NCI-H128 (cell line): ENCODE data around the gene IFI16.

ENCODE experiments used
- DNase-seq: peaks from one replicate; lab custom pipeline; 2025; ENCODE audit not compliant: unreplicated experiment; lab: John Stamatoyannopoulos, UW

IFI16 gene

GRCh38 chr1:159058751-159059150 is 49.0 kb downstream of the IFI16 start:
- DNase-seq, result no peak

DNA sequence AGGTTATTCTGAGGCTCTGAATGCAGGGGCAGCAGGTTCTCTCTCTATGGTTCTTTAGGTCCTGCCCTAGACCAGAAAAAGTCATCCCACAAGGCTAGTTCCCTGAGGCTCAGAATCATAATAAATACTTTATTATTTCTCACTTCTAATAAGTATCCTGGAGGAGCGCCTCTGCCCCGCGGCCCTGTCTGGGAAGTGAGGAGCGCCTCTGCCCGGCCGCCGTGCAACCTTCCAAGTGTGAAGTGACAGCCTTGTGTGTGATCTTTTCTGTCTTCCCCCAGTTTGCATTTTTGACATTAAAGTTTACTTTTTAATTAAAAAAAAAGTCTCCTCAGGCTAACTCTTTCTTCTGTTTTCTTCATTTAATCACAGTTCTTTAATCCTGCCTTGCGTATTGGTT is 55.4 kb downstream of the IFI16 start:
- DNase-seq, result no peak

DNA sequence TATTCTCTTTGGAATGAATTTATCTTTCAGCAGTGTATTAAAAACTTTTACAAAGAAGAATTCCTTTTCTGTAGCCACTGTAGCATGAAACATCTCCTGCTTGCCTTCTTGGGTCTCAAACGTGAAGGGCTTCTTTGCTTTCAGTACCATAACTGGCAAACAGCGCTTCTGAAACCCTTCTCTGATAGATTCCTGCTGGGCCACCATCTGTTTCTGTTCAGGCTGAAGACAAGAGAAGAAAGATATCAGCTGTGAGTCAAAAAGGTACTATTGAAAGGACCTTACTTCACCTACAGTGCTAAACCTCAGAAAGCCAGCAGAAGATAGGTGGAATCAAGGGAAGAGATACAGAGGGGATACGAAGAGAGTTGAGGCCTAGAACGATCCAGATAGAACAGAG is 56.4 kb downstream of the IFI16 start:
- no peak for DNase-seq

- no peak for DNase-seq
Observed at GRCh38 chr1:159067699-159068621, 58.3 kb downstream of the IFI16 start.

GRCh38 chr1:159068886-159069285 is 59.2 kb downstream of the IFI16 start:
- DNase-seq, result no peak

DNA sequence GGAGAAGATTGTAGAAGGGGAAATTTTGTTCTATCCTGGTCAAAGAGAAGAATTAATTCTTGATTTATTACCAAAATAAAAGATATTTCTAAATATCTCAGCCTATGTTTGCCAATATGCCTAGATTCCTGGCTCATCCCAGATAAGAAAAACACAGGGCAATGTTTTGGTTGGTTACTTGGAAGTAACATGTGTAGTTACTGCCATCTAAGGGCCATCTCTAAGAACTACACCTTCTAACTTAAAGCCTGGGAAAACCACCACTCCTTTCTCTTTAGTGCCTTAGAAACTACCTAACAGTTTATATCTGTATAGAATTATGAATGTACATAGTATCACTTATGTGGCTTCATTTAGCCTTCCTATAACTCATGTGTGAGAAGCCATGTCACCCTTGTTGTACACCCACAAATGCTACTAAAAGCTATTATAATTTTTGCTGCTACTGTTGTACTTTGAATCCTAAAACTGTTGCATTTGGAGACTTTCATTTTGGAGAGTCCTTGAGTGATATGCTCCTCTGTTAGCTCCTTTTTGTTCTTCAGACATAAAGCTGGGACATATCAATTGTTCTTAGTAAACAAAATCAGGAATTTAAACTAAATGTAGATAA is 62.4 kb downstream of the IFI16 start:
- DNase-seq, result no peak

DNA sequence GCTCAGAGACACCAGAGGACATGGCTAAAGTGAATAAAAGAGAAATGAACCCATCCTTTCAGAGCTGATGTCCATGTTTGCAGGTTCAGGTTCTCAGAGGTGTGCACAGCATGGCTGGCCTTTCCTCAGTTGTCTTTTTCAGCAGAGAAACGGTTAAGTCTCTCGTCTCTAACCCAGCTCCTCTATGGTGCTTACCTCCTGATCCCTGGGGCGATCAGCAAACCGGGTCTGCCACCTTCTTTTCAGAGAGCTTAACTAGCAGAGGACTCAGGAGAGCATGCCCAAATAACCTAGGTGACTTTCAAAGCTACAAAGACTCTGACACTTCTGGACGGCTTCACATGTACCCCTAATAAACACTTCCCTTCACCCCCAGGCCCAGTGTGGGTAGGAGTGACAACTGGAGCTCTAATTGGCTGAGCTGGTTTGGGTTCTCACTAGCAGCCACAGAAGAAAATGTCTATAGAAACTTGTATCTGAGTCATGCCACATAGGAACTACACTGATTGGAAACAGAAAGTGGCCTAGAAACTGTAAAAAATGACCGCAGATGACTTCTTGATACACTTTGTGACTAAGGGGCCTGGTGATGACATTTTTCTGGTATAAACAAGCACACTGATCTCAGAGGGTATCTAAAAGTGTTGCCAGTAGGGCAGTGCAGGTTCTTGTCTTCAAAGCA is 66.9 kb downstream of the IFI16 start, which contains the start of gene AIM2:
Gene AIM2, minus strand, starts transcription at position 329 of the 682 bp plus-strand sequence. CDS start 3,267 bp downstream, outside the sequence.
- DNase-seq, result no peak

DNA sequence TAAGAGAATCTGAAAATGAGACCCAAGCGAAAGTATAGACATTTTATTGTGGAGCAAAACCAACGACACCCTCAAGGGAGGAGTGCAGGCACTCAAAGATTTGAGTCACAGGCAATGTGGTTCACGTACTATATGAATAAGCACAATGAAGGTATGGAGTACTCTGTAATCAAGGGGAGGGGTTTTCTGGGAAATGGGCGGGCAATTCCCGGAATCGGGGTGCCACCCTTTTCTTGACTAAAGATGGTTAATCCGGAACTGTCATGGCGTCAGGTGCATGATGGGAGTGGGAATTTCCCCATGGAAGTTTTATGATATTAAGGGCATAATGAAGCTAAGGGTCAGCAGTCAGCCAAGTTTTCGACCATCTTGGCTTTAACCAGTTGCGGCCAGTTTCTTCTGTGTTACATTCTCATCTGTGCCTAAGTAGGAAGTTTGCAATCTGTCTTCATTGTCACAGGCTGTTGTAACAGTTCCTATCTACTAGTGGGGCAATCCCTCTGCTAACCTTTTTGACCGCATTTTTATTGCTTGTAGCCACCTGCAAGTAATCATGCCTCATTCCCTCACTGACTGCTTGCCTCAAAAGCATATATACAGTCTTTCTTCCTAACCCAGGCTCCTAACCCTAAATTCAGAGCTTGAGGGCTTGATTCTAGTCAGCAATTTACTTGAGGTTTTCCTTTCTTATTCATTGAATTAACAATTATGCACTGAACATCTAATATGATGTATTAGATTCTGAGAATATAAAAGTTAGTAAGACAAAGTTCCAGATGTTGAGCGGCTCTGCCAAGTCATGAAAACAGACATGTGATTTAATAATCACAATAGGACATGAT is 67.6 kb downstream of the IFI16 start:
- no peak for DNase-seq

DNA sequence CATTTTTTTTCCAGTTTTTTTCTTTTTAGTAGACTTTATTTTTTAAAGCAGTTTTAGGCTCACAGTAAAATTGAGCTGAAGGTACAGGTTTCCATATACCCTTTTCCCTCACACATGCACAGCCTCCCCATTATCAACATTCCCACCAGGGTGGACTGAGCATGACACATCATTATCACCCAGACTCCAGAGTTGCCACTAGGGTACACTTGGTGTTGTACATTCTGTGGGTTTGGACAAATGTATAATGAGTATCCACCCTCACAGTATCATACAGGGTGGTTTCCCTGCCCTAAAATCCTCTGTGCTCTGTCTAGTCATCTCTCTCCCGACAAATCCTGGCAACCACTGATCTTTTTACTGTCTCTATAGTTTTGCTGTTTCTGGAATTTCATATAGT is 69.8 kb downstream of the IFI16 start:
- DNase-seq, result no peak

DNA sequence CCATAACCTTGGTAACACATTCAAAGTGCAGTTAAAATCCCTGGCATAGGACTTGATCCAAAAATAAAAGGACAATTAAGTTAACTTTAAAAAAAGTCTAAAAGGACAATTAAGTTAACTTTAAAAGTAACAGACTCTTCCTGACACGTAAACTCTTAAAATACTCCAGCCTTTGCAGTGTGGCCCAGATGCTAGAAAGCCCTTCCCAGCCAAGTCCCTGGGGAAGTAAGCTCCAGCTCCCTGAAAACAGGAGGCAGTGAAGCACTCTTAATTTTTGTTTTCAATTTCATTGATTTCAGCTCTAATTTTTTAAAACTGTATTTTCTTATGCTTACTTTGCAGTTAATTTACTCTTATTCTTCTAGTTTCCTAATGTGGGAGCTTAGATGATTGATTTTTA is 71.9 kb downstream of the IFI16 start:
- DNase-seq, result no peak

- DNase-seq, result no peak
Observed at GRCh38 chr1:159083013-159083412, 73.3 kb downstream of the IFI16 start.

DNA sequence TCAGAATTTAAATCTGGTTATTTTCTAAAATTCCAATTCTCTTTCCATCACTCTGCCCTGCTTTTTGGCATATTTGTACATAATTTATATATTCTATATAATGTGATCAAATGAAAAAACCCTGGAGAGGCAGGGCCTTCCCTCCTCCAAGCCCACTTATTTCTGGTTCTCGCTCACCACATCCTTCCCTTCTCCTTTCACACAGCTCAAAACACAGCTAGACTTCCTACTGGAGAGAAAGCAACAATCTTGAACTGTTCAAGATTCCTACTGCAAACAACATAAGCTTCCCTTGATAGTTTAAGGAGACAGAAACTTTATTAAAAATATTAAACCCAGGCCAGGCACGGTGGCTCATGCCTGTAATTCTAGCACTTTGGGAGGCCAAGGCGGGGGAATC is 74.4 kb downstream of the IFI16 start:
- no peak for DNase-seq

- no peak for DNase-seq
Observed at GRCh38 chr1:159084867-159085266, 75.2 kb downstream of the IFI16 start.

- DNase-seq, result no peak
Observed at GRCh38 chr1:159088050-159088449, 78.3 kb downstream of the IFI16 start.

GRCh38 chr1:159088546-159089183 is 79.0 kb downstream of the IFI16 start:
- no peak for DNase-seq

- no peak for DNase-seq
Observed at GRCh38 chr1:159089184-159089791, 79.6 kb downstream of the IFI16 start.

GRCh38 chr1:159090286-159091179 is 80.8 kb downstream of the IFI16 start:
- no peak for DNase-seq

DNA sequence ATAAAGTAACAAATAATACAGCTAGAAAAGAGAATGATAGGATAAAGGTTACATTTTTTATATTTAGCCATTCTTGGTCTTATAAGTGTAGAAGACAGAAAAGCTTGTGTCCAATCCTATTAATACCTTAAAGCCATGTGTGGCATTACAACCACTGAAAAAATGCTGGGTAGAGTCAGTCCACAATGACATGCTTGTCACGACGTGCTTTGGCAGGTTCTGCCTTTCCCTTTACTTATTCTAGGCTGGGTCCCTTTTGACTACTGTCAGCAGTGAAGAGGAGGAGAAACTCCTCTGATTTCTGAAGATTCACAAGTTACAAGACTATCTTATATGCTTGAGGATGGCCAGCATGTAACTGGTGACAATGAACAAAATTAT is 81.5 kb downstream of the IFI16 start:
- no peak for DNase-seq

DNA sequence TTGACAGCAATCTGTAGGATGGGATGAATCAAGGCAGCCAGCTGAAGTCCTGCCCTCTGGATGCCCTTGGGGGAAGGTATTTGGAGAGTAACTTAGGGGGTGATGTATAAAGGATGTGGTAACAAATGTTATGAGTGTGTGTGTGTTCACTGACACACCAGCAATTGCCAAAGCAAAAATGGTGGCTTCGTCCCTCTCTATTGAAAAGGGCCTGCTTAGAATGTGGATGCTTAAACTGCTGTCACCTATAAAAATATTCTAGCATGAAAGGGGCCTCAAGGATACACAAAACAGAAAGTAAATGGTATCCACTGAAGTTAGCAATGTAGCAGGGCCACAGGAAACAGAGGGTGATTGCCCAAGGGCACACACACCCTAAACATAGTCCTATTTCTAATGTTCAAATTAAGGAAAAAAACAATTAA is 81.9 kb downstream of the IFI16 start:
- DNase-seq, result no peak
